SK-N-SH (cell line): ENCODE results near the gene SF3B4. TPM values are rescaled to one million over a fixed set of nuclear protein-coding genes. Genes with fewer than 3 reads are reported as not detected.

ENCODE experiments used
- CTCF ChIA-PET: fragments of 300-600, 350-600 bp; formaldehyde crosslinking; extraction: SDS; loops from one replicate; lab custom pipeline; 2021; lab: Yijun Ruan, JAX
- POLR2A ChIA-PET: fragments of 350-600 bp; sonication (Branson Sonifier 250); formaldehyde crosslinking; extraction: SDS; loops from one replicate; lab custom pipeline; 2020; ENCODE audit warnings: antibody characterized with exemption, inconsistent platforms; lab: Yijun Ruan, JAX
- DNase-seq: peaks from one replicate; pipeline ENCODE4 v3.0.0; 2012
- H2AFZ ChIP-seq: fragments of 200-600 bp; sonication (generic); 2 replicates; pipeline ENCODE4 v1.8.1; 2016; ENCODE audit warnings: antibody characterized with exemption, mild to moderate bottlenecking, low read depth
- H3F3A ChIP-seq: fragments of 200-600 bp; sonication (generic); replicated peaks from 2 replicates; pipeline ENCODE3; 2016; ENCODE audit warnings: antibody characterized with exemption, mild to moderate bottlenecking; ENCODE audit not compliant: insufficient read depth
- H3K27ac ChIP-seq, 2 experiments: fragments of 200-500 bp in 1 of 2; fragments of 200-600 bp in 1 of 2; sonication (Bioruptor generic) in 1 of 2; sonication (generic), shearing (Covaris generic) in 1 of 2; 2 replicates each; pipeline versions ENCODE4 v1.5.1 to v1.6.1; 2014 to 2016; ENCODE audit warnings: low read depth in 2 of 2, inconsistent platforms in 1 of 2, low read length in 1 of 2, mild to moderate bottlenecking in 1 of 2, mixed read lengths in 1 of 2
- H3K27me3 ChIP-seq: fragments of 200-600 bp; sonication (generic), shearing (Covaris generic); 2 replicates; pipeline ENCODE4 v1.6.1; 2016; ENCODE audit warnings: mixed run types; ENCODE audit not compliant: insufficient read depth
- H3K36me3 ChIP-seq, 2 experiments: fragments of 200-500 bp in 1 of 2; fragments of 200-600 bp in 1 of 2; sonication (Bioruptor generic) in 1 of 2; sonication (generic) in 1 of 2; replicated peaks in 1 of 2; 2 replicates each; pipeline versions ENCODE3 to v1.5.1; 2014 to 2016; ENCODE audit warnings: low read length in 1 of 2, mild to moderate bottlenecking in 1 of 2; ENCODE audit not compliant: insufficient read depth in 2 of 2, control insufficient read depth in 1 of 2
- H3K4me1 ChIP-seq, 2 experiments: fragments of 200-500 bp in 1 of 2; fragments of 200-600 bp in 1 of 2; sonication (Bioruptor generic) in 1 of 2; sonication (generic), shearing (Covaris generic) in 1 of 2; 2 replicates each; pipeline versions ENCODE4 v1.5.1 to v1.6.1; 2014 to 2016; ENCODE audit warnings: low read depth in 1 of 2, low read length in 1 of 2, mixed run types in 1 of 2; ENCODE audit not compliant: insufficient read depth in 2 of 2, control insufficient read depth in 1 of 2
- H3K4me2 ChIP-seq: fragments of 200-600 bp; sonication (generic), shearing (Covaris generic); 2 replicates; pipeline ENCODE4 v1.6.1; 2017; ENCODE audit warnings: mixed run types
- H3K4me3 ChIP-seq, 2 experiments: fragments of 200-500 bp in 1 of 2; fragments of 200-600 bp in 1 of 2; sonication (Bioruptor generic) in 1 of 2; sonication (generic), shearing (Covaris generic) in 1 of 2; 2 replicates each; pipeline versions ENCODE4 v1.5.1 to v1.8.1; 2014 to 2016; ENCODE audit warnings: low read depth in 2 of 2, inconsistent platforms in 1 of 2, low read length in 1 of 2, mild to moderate bottlenecking in 1 of 2, mixed read lengths in 1 of 2, moderate library complexity in 1 of 2
- H3K79me2 ChIP-seq: fragments of 200-600 bp; sonication (generic); 2 replicates; pipeline ENCODE4 v1.8.1; 2017; ENCODE audit warnings: mild to moderate bottlenecking; ENCODE audit not compliant: insufficient read depth
- H3K9ac ChIP-seq: fragments of 200-600 bp; sonication (generic); 2 replicates; pipeline ENCODE4 v1.6.1; 2017; ENCODE audit warnings: mixed run types
- H3K9me2 ChIP-seq: fragments of 200-600 bp; sonication (generic); 2 replicates; pipeline ENCODE4 v1.6.1; 2017; ENCODE audit warnings: mixed run types
- H3K9me3 ChIP-seq: fragments of 200-600 bp; sonication (generic); 2 replicates; pipeline ENCODE4 v1.6.1; 2017; ENCODE audit warnings: mixed run types, mild to moderate bottlenecking, moderate library complexity
- H4K20me1 ChIP-seq: fragments of 200-600 bp; sonication (generic); 2 replicates; pipeline ENCODE4 v1.6.1; 2017; ENCODE audit warnings: mild to moderate bottlenecking, mixed run types; ENCODE audit not compliant: insufficient read depth
- CTCF ChIP-seq: fragments of 200-600 bp; sonication (generic); IDR thresholded peaks from 2 replicates; pipeline ENCODE4 v1.6.1; 2017; ENCODE audit warnings: antibody characterized with exemption, mild to moderate bottlenecking, moderate library complexity
- ELF1 ChIP-seq: IDR thresholded peaks from 2 replicates; pipeline ENCODE4 v1.4.0; 2012
- EZH2phosphoT487 ChIP-seq: fragments of 200-600 bp; sonication (generic); IDR thresholded peaks from 2 replicates; pipeline ENCODE4 v1.6.1; 2017; ENCODE audit warnings: low read depth, mixed run types, mild to moderate bottlenecking, antibody characterized with exemption, moderate library complexity, borderline replicate concordance
- FOSL2 ChIP-seq: IDR thresholded peaks from 2 replicates; pipeline ENCODE4 v1.4.0; 2012; ENCODE audit warnings: low read depth, mild to moderate bottlenecking, moderate library complexity, borderline replicate concordance
- FOXJ3 ChIP-seq: sonication (generic); formaldehyde crosslinking; IDR thresholded peaks from 2 replicates; pipeline ENCODE4 v1.5.1; 2020; ENCODE audit warnings: mild to moderate bottlenecking, missing genetic modification reagents
- FOXM1 ChIP-seq: IDR thresholded peaks from 2 replicates; pipeline ENCODE4 v1.4.0; 2012; ENCODE audit warnings: low read depth, mild to moderate bottlenecking
- GATA2 ChIP-seq: sonication (generic); formaldehyde crosslinking; IDR thresholded peaks from 2 replicates; pipeline ENCODE4 v1.5.0; 2020; ENCODE audit warnings: mild to moderate bottlenecking, missing genetic modification reagents
- MEF2A ChIP-seq: IDR thresholded peaks from 2 replicates; pipeline ENCODE4 v1.4.0; 2012; ENCODE audit warnings: low read depth, borderline replicate concordance
- RAD21 ChIP-seq: IDR thresholded peaks from 2 replicates; pipeline ENCODE4 v1.6.1; 2012; ENCODE audit warnings: mild to moderate bottlenecking, low read length
- RCOR1 ChIP-seq: fragments of 150-350 bp; IDR thresholded peaks from 2 replicates; pipeline ENCODE4 v1.6.1; 2017; ENCODE audit warnings: antibody characterized with exemption, low read length
- SMC3 ChIP-seq: IDR thresholded peaks from 2 replicates; pipeline ENCODE4 v1.6.1; 2012; ENCODE audit warnings: low read depth, low read length, improper control_type of control experiment
- YY1 ChIP-seq: IDR thresholded peaks from 2 replicates; pipeline ENCODE4 v1.4.0; 2012; ENCODE audit warnings: low read depth, mild to moderate bottlenecking
- ZBTB33 ChIP-seq: IDR thresholded peaks from 2 replicates; pipeline ENCODE4 v1.4.0; 2012; ENCODE audit warnings: low read depth, borderline replicate concordance
- WGBS: methylation state at CpG from one replicate; pipeline ENCODE4 v1.1.6; 2017; ENCODE audit warnings: low lambda C conversion rate; 5-methylcytosine and 5-hydroxymethylcytosine counted together
- polyA plus RNA-seq, 3 experiments: library from polyadenylated mRNA; depleted of rRNA; stranded (reverse); fragments of >200 nt; gene quantifications; 2 replicates each; pipeline ENCODE4 v1.2.3, GENCODE V29; 2012
- TF ChIP-seq, protein P1 (sequence below): IDR thresholded peaks from 2 replicates; pipeline ENCODE4 v1.6.1; 2012; ENCODE audit warnings: mild to moderate bottlenecking, low read depth, low read length, moderate library complexity
- TF ChIP-seq, protein P2 (sequence below): fragments of 150-350 bp; IDR thresholded peaks from 2 replicates; pipeline ENCODE4 v1.6.1; 2017; ENCODE audit warnings: antibody characterized with exemption, low read length, low read depth, borderline replicate concordance
- TF ChIP-seq, protein P3 (sequence below): IDR thresholded peaks from 2 replicates; pipeline ENCODE4 v1.4.0; 2012; ENCODE audit warnings: low read depth

Gene SF3B4
- polyA plus RNA-seq, 1 of the 3 experiments (the other 2 are of a cell fraction): 54.3 TPM

GRCh38 chr1:149936170-149936991 lies 8.8 kb upstream of the SF3B4 start, which contains the start of gene MTMR11 (continued):
- TF ChIP-seq FOXJ3 (no peak), FOSL2 (no peak)
- TF ChIP-seq, all 33 proteins: peak for 0

DNA sequence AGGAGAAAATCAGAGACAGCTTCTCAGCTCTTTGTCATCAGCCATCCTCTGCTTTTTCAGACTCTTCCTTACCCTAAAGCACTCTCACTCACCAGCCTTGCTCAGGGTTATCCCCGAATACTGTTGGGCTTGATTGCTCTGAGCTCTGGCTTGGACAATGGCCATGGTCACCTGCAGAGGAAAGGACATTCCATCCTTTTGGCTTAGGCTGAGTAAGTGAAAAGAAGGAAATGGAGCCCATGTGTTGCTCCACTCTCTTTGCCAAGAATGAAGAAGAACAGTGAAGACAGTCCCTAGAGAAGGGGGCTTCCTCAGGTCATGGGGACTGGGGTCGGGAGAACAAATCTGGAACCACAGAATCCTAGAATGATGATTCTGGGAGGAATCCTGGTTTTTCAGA lies 6.8 kb upstream of the SF3B4 start:
- no peak for DNase-seq
- H3K27me3 ChIP-seq: no peaks in the 10 kb centered on the region
- ChIA-PET POLR2A (no interaction called here), CTCF (no interaction called here)
- peaks cover 15% of the 10 kb centered on the region for H3F3A ChIP-seq
- no peak overlapping the region for H3K4me3 ChIP-seq
- no peaks in the 10 kb centered on the region for H3K9me2 ChIP-seq
- H3K79me2 ChIP-seq: no peaks in the 10 kb centered on the region
- no peaks in the 10 kb centered on the region for H3K9me3 ChIP-seq
- H3K4me1 ChIP-seq: peaks cover 12 to 21% of the 10 kb centered on the region in 2 experiments; a peak in 3 of 4 replicates
- H3K36me3 ChIP-seq: peaks cover 0 to 14% of the 10 kb centered on the region in 2 experiments
- 85% methylated on average over 2 of the region's 2 CpGs for WGBS
- no peak overlapping the region for H3K4me2 ChIP-seq
- H4K20me1 ChIP-seq: no peaks in the 10 kb centered on the region
- no peak overlapping the region for H3K9ac ChIP-seq
- no peak overlapping the region for H2AFZ ChIP-seq
- H3K27ac ChIP-seq: no peak overlapping the region
- TF ChIP-seq SMC3: no peak

DNA sequence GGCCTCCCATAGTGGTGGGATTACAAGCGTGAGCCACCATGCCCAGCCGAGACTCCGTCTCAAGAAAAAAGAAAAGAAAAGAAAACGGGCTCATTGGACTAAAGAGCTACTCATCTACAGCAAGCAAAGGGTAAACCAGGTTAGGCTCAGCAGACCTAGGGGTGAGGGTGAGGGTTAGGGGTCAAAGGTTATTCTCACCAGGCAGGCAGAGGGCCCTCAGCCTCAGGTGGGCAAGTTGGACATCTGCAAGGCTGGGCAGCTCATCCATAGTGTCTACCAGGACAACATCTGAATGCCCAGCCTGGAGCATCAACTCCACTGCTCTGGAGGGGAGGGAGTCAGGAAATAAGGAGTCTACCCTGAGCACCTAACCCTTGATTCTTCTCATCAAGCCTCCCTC lies 5.6 kb upstream of the SF3B4 start:
- no peak overlapping the region for H2AFZ ChIP-seq
- ChIA-PET POLR2A (no interaction called here), CTCF (no interaction called here)
- H3K9me3 ChIP-seq: no peaks in the 10 kb centered on the region
- no peaks in the 10 kb centered on the region for H4K20me1 ChIP-seq
- no peak overlapping the region for H3K4me3 ChIP-seq
- H3K9me2 ChIP-seq: no peaks in the 10 kb centered on the region
- H3K4me1 ChIP-seq: peaks cover 12 to 21% of the 10 kb centered on the region in 2 experiments
- 98% methylated on average over 4 of the region's 4 CpGs for WGBS
- peaks cover 0 to 14% of the 10 kb centered on the region in 2 experiments for H3K36me3 ChIP-seq
- H3K27me3 ChIP-seq: no peaks in the 10 kb centered on the region
- H3K27ac ChIP-seq: no peak overlapping the region
- no peak overlapping the region for H3K4me2 ChIP-seq
- TF ChIP-seq, protein P1, sequence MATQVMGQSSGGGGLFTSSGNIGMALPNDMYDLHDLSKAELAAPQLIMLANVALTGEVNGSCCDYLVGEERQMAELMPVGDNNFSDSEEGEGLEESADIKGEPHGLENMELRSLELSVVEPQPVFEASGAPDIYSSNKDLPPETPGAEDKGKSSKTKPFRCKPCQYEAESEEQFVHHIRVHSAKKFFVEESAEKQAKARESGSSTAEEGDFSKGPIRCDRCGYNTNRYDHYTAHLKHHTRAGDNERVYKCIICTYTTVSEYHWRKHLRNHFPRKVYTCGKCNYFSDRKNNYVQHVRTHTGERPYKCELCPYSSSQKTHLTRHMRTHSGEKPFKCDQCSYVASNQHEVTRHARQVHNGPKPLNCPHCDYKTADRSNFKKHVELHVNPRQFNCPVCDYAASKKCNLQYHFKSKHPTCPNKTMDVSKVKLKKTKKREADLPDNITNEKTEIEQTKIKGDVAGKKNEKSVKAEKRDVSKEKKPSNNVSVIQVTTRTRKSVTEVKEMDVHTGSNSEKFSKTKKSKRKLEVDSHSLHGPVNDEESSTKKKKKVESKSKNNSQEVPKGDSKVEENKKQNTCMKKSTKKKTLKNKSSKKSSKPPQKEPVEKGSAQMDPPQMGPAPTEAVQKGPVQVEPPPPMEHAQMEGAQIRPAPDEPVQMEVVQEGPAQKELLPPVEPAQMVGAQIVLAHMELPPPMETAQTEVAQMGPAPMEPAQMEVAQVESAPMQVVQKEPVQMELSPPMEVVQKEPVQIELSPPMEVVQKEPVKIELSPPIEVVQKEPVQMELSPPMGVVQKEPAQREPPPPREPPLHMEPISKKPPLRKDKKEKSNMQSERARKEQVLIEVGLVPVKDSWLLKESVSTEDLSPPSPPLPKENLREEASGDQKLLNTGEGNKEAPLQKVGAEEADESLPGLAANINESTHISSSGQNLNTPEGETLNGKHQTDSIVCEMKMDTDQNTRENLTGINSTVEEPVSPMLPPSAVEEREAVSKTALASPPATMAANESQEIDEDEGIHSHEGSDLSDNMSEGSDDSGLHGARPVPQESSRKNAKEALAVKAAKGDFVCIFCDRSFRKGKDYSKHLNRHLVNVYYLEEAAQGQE: no peak
- TF ChIP-seq, protein P2, sequence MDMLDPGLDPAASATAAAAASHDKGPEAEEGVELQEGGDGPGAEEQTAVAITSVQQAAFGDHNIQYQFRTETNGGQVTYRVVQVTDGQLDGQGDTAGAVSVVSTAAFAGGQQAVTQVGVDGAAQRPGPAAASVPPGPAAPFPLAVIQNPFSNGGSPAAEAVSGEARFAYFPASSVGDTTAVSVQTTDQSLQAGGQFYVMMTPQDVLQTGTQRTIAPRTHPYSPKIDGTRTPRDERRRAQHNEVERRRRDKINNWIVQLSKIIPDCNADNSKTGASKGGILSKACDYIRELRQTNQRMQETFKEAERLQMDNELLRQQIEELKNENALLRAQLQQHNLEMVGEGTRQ: no peak
- TF ChIP-seq FOXM1 (no peak), YY1 (no peak), ELF1 (no peak), ZBTB33 (no peak), MEF2A (no peak), EZH2phosphoT487 (no peak), RAD21 (no peak), GATA2 (no peak), CTCF (no peak), RCOR1 (no peak)
- TF ChIP-seq, protein P3, sequence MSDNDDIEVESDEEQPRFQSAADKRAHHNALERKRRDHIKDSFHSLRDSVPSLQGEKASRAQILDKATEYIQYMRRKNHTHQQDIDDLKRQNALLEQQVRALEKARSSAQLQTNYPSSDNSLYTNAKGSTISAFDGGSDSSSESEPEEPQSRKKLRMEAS: no peak
- no peak for DNase-seq
- H3F3A ChIP-seq: peaks cover 10% of the 10 kb centered on the region
- H3K9ac ChIP-seq: no peak overlapping the region
- no peaks in the 10 kb centered on the region for H3K79me2 ChIP-seq
